Urothelium cell line (cell line): ENCODE results near the gene ZNF467.

Source experiments
- DNase-seq: peaks from one replicate; pipeline ENCODE4 v3.0.0; 2011; ENCODE audit warnings: low spot score, mixed read lengths
- FAIRE-seq: peaks from 2 replicates; lab custom pipeline; 2011; peaks lifted over from hg19 to GRCh38; lab: Jason Lieb, UNC

The ZNF467 gene

GRCh38 chr7:149772241-149772955 is 990 bp downstream of the ZNF467 start:
- DNase-seq (no peak), FAIRE-seq (no peak)

GRCh38 chr7:149771720-149772240 is 1.6 kb downstream of the ZNF467 start:
- DNase-seq (peak; percentile 82), FAIRE-seq (no peak)

- no peak for DNase-seq
- no peak for FAIRE-seq
Observed at GRCh38 chr7:149770728-149771636, 2.4 kb downstream of the ZNF467 start.

- no peak for DNase-seq
- no peak for FAIRE-seq
Observed at GRCh38 chr7:149769915-149770314, 3.5 kb downstream of the ZNF467 start.

- FAIRE-seq: no peak
- no peak for DNase-seq
Observed at GRCh38 chr7:149768931-149769330, 4.5 kb downstream of the ZNF467 start.

GRCh38 chr7:149767068-149767467 is 6.3 kb downstream of the ZNF467 start:
- DNase-seq (no peak), FAIRE-seq (no peak)

- no peak for DNase-seq
- no peak for FAIRE-seq
Observed at GRCh38 chr7:149766135-149766675, 7.2 kb downstream of the ZNF467 start.

- FAIRE-seq: no peak
- no peak for DNase-seq
Observed at GRCh38 chr7:149765399-149766121, 7.8 kb downstream of the ZNF467 start.

- DNase-seq: no peak
Observed at GRCh38 chr7:149764481-149765398, 8.6 kb downstream of the ZNF467 start.

GRCh38 chr7:149763563-149764240 is 9.7 kb downstream of the ZNF467 start:
- DNase-seq: no peak
- FAIRE-seq: no peak

More at GRCh38 chr7:149764481-149765398, 8.6 kb downstream of the ZNF467 start:
- FAIRE-seq: no peak

- DNase-seq (no peak), FAIRE-seq (no peak)
Observed at GRCh38 chr7:149762610-149763009, 10.8 kb downstream of the ZNF467 start.

GRCh38 chr7:149762089-149762488 is 11.3 kb downstream of the ZNF467 start:
- FAIRE-seq (no peak), DNase-seq (no peak)

GRCh38 chr7:149761307-149761706 is 12.1 kb downstream of the ZNF467 start:
- DNase-seq: no peak
- FAIRE-seq: no peak

- DNase-seq: no peak
- no peak for FAIRE-seq
Observed at GRCh38 chr7:149760538-149760937, 12.8 kb downstream of the ZNF467 start.

GRCh38 chr7:149759093-149759860 is 14.1 kb downstream of the ZNF467 start:
- no peak for DNase-seq
- no peak for FAIRE-seq

- FAIRE-seq: no peak
- no peak for DNase-seq
Observed at GRCh38 chr7:149753375-149754233, 19.8 kb downstream of the ZNF467 start.

- DNase-seq (no peak), FAIRE-seq (no peak)
Observed at GRCh38 chr7:149752646-149753045, 20.7 kb downstream of the ZNF467 start.
